ENCODE results near the gene DNAJB6. TPM values are rescaled to one million over a fixed set of nuclear protein-coding genes. Genes with fewer than 3 reads are reported as not detected.

The DNAJB6 gene
- total and polyA plus RNA-seq, 9 donors: 79.0 to 154 (median 89.2) TPM

DNA sequence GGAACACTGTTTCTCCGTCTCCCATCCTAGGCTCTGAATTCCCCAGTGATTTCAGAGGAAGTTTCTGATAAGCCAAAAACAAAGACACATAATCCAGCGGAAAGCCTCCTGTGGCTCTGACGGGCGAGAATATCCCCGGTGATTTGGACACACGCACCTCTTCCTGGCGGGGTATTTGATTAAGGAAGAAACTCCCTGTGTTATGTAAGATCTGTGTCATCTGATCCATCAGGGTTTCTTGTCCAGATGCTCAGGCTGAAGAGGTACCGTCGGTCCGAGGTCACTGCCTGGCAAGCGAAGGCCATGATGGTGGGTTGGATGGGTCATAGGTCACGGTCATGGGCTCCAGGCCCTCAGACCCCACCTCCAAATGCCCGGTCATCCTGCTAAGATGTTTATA is 39.6 kb upstream of the DNAJB6 start:
- no peak overlapping the region for H3K27ac ChIP-seq
- no peak overlapping the region for H3K4me3 ChIP-seq
- no peaks in the 10 kb centered on the region for H3K27me3 ChIP-seq
- H3K36me3 ChIP-seq: no peaks in the 10 kb centered on the region
- H3K4me1 ChIP-seq (ENCODE audit: insufficient read depth): no peaks in the 10 kb centered on the region
- 70 to 77% (median 72%) methylated on average over 13 of the region's 13 CpGs for WGBS, 3 donors
- no peak for DNase-seq
- TF ChIP-seq POLR2A (IDR thresholded peaks at IDR 0.05) (no peak), EP300 (IDR thresholded peaks at IDR 0.05) (no peak)
- TF ChIP-seq, protein P1, sequence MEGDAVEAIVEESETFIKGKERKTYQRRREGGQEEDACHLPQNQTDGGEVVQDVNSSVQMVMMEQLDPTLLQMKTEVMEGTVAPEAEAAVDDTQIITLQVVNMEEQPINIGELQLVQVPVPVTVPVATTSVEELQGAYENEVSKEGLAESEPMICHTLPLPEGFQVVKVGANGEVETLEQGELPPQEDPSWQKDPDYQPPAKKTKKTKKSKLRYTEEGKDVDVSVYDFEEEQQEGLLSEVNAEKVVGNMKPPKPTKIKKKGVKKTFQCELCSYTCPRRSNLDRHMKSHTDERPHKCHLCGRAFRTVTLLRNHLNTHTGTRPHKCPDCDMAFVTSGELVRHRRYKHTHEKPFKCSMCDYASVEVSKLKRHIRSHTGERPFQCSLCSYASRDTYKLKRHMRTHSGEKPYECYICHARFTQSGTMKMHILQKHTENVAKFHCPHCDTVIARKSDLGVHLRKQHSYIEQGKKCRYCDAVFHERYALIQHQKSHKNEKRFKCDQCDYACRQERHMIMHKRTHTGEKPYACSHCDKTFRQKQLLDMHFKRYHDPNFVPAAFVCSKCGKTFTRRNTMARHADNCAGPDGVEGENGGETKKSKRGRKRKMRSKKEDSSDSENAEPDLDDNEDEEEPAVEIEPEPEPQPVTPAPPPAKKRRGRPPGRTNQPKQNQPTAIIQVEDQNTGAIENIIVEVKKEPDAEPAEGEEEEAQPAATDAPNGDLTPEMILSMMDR (IDR thresholded peaks at IDR 0.05): no peak
- intact Hi-C loops (cut with DNase I): no loop called here
- H3K9me3 ChIP-seq: no peaks in the 10 kb centered on the region

DNA sequence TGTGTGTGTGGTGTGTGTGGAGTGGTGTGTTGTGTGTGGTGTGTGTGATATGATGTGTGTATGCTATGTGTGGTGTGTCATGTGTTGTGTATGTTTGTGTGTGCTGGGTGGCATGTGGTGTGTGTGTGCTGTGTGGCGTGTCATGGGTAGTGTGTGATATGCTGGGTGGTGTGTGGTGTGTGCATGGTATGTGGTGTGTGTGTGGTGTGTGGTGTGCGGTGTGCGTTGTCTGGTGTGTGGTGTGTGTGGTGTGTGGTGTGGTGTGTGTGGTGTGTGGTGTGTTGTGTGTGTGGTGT is 37.5 kb upstream of the DNAJB6 start:
- DNase-seq: no peak
- Histone ChIP-seq H3K9me3 (no peaks in the 10 kb centered on the region), H3K27me3 (no peaks in the 10 kb centered on the region), H3K4me1 (ENCODE audit: insufficient read depth) (no peaks in the 10 kb centered on the region), H3K36me3 (no peaks in the 10 kb centered on the region), H3K27ac (no peak overlapping the region), H3K4me3 (no peak overlapping the region)
- intact Hi-C loops (cut with DNase I): no loop called here
- TF ChIP-seq, protein P1 (IDR thresholded peaks at IDR 0.05): no peak
- no peak for TF ChIP-seq POLR2A (IDR thresholded peaks at IDR 0.05)
- TF ChIP-seq EP300 (IDR thresholded peaks at IDR 0.05): no peak
- 95 to 100% (median 95%) methylated on average over 3 of the region's 3 CpGs for WGBS, 3 donors

DNA sequence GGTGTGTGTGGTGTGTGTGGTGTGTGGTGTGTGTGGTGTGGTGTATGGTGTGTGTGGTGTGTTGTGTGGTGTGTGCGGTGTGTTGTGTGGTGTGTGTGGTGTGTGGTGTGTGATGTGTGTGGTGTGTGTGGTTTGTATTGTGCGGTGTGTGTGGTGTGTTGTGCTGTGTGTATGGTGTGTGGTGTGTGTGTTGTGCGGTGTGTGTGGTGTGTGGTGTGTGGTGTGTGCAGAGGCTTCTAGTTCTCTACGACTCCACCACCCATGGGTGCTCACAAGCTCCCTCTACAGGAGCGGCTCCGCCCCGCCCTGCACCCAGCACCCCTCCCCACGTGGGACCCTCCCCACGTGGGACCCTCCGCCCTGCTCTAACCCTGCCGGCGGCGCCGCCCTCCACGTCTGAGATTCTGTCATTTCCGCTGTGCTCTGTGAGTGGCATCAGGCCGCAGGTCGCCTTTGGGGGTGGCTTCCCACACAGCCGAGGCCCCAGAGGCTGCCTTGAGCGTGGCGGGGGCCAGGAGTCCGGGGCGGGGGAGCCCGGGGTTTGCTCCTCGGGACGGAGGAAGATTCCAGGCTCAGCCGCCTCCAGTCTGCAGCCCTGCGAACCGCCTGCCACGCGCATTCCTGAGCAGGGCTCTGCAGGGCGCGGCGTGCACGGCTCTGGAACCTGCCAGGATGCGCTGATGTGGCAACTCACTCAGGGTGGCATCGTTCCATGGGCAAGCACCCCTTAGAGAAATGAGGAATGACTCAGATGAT is 37.0 kb upstream of the DNAJB6 start:
- no peak overlapping the region for H3K4me3 ChIP-seq
- no peaks in the 10 kb centered on the region for H3K4me1 ChIP-seq (ENCODE audit: insufficient read depth)
- H3K9me3 ChIP-seq: no peaks in the 10 kb centered on the region
- no peak overlapping the region for H3K27ac ChIP-seq
- WGBS, 3 donors: 59 to 63% (median 63%) methylated on average over 36 to 37 of the region's 37 CpGs
- no peaks in the 10 kb centered on the region for H3K36me3 ChIP-seq
- no peaks in the 10 kb centered on the region for H3K27me3 ChIP-seq
- intact Hi-C loops (cut with DNase I): no loop called here
- TF ChIP-seq, protein P1 (IDR thresholded peaks at IDR 0.05): no peak
- no peak for TF ChIP-seq EP300 (IDR thresholded peaks at IDR 0.05)
- no peak for TF ChIP-seq POLR2A (IDR thresholded peaks at IDR 0.05)
- no peak for DNase-seq

DNA sequence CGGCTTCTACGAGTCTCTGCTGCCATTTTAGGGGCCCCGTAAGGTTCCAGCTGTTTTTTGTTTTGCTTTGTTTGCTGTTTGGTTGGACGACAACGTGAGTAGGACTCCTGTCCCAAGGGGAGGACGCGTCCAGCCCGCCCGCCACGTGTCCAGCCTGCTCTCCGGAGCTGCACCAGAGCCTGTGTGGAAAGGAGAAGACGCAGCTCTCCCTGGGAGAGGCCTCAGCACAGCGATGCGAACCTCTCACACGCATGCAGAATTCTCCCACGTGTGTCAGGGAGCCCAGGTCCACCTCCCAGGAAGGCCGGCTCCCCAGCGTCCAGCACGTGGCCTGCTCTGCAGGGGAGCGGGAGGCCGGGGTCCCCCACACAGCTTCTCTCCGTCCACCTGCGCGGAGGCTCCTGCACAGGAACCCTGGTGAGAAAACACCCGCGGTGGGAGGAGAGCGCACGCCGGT is 36.4 kb upstream of the DNAJB6 start:
- H3K4me1 ChIP-seq (ENCODE audit: insufficient read depth): no peaks in the 10 kb centered on the region
- no peak overlapping the region for H3K4me3 ChIP-seq
- no peaks in the 10 kb centered on the region for H3K36me3 ChIP-seq
- H3K27ac ChIP-seq: no peak overlapping the region
- TF ChIP-seq, protein P1 (IDR thresholded peaks at IDR 0.05): no peak
- no peak for TF ChIP-seq POLR2A (IDR thresholded peaks at IDR 0.05)
- TF ChIP-seq EP300 (IDR thresholded peaks at IDR 0.05): no peak
- DNase-seq: no peak
- intact Hi-C loops (cut with DNase I): no loop called here
- WGBS, 3 donors: 66 to 79% (median 68%) methylated on average over 29 of the region's 29 CpGs
- H3K27me3 ChIP-seq: no peaks in the 10 kb centered on the region
- no peaks in the 10 kb centered on the region for H3K9me3 ChIP-seq
